ENCODE results near the gene NANOGP8.
"Not testable (repeated sequence)": the region's sequence is repeated elsewhere in the genome, so short reads cannot be mapped to it uniquely, and the experiment has no call there.

Gene NANOGP8, protein sequence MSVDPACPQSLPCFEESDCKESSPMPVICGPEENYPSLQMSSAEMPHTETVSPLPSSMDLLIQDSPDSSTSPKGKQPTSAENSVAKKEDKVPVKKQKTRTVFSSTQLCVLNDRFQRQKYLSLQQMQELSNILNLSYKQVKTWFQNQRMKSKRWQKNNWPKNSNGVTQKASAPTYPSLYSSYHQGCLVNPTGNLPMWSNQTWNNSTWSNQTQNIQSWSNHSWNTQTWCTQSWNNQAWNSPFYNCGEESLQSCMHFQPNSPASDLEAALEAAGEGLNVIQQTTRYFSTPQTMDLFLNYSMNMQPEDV

GRCh38 chr15:35085176-35085919, at the start of gene NANOGP8:
Gene NANOGP8 (minus strand): TSS chr15:35085295. CDS start chr15:35085110, 185 bp downstream.
- FAIRE-seq = not testable (repeated sequence)

GRCh38 chr15:35134299-35134698, 49.2 kb upstream of the NANOGP8 start:
- no peak for FAIRE-seq

DNA sequence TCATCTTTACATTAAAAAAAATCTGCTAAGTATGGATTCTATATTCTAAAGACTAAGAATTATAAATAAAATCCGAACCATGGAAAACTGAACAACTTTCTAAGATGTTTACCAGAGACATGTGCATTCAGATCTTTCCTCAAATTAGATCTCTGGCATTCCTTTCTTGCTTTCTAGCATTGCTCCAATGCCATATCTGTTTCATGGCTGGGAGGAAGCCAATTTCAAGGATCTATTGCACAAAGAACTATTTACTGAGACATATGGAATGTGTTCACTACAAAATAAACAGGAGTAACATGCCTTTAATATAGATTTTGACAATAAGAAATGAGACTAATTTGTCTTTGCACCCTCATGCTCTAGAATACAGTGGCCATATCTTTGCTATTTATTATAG, 45.1 kb upstream of the NANOGP8 start:
- no peak for FAIRE-seq

GRCh38 chr15:35129361-35129760, 44.3 kb upstream of the NANOGP8 start:
- FAIRE-seq = no peak

DNA sequence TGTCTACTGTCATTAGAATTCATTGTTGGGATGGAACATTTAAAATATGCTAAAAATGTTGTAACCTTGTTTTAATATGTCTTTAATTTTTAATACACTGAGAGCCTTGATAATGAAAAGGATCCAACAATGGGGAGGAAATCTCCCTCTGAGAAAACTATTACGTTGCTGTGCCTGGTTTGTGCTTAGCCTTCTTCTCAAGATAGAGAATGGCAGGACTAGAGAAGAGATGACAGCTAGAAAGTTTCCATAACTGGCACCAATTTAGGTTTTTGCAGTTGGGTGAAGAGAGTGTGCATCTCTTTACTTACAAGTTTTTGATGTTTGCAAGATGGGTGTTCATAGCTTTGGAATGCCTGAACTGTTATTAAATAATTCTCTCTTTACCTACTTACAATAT, 42.6 kb upstream of the NANOGP8 start:
- no peak for FAIRE-seq

GRCh38 chr15:35126236-35126635, 41.1 kb upstream of the NANOGP8 start:
- FAIRE-seq = no peak

GRCh38 chr15:35123743-35124142, 38.6 kb upstream of the NANOGP8 start:
- FAIRE-seq = no peak

DNA sequence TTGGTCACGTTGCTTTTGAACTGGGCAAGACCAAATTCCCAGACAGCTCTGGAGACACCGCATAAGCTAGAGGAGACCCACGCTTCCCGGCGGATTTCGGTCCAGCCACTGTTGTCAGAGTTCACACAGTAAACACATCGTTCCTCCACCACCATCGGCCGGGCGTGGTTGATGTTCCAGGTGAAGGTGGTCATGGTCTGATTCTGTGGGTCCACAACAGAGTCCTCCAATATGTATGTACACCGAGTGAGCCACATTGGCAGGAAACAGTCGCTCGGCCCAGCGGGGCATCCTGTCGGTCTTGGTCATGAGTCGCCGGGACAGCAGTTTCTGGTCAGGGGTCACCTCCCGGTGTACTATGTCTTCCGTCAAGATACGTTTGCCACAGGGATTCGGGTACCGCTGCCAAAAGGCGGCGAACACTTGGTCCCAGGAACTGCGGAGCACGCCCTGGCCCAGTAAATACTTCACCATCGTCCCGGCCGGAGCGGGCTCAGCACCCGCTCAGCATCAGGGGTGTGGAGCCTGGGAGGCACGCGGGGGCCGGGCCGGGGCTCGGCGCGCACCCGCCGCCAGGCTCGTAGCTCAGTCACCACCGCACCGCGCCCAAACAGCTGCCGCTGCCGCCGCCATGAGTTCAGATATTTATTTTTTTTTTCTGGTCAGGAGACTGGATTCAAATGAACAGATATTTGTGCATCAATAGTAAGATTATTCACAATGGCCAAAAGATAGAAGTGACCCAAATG, 36.7 kb upstream of the NANOGP8 start:
- no peak for FAIRE-seq

DNA sequence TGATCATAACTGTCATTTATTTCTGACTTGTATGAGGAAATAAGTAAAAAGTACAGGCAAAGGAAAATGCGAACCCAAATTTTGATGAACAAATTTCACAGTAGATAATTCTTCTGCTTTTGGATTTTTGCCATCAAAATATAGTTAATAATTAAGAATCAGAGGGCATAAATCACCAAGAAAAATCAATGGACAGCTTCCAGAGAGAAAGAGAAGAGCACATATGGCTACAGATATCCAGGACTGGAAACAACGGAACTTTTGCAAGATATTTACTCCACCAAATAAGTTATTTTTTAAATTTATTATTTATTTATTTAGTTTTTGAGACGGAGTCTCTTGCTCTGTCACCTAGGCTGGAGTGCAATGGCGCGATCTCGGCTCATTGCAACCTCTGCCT, 35.1 kb upstream of the NANOGP8 start:
- no peak for FAIRE-seq

GRCh38 chr15:35118960-35119359, 33.9 kb upstream of the NANOGP8 start:
- no peak for FAIRE-seq

- no peak for FAIRE-seq
These were observed 32.6 kb upstream of the NANOGP8 start for GRCh38 chr15:35117543-35118265.

DNA sequence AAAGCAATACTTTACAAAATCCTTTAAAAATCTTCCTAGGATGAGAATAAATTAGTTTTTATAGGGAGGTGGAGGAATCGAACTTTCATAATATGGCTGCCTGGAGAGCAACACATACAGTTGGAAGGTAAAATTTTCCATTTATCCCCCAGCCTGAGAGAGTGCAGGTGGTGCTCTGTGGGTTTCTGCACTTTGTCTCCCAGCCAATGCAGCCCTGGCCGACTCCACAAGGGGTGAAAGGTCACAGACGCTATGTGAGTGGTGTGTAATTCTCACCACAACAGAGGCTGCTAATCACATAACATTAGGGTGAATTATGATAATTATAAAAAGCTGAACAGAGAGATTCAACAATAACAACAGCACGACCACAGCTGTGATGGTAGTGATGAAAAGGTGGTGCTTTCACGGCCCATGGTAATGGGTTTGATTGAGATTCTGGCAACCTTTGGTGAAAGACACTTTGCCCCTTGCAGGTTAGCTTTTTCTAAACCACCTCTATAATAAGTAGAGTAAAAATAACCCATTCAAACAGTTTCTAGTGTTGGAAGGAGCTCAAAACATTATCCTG, 30.1 kb upstream of the NANOGP8 start:
- FAIRE-seq = no peak

GRCh38 chr15:35112346-35112745, 27.3 kb upstream of the NANOGP8 start:
- FAIRE-seq = no peak

DNA sequence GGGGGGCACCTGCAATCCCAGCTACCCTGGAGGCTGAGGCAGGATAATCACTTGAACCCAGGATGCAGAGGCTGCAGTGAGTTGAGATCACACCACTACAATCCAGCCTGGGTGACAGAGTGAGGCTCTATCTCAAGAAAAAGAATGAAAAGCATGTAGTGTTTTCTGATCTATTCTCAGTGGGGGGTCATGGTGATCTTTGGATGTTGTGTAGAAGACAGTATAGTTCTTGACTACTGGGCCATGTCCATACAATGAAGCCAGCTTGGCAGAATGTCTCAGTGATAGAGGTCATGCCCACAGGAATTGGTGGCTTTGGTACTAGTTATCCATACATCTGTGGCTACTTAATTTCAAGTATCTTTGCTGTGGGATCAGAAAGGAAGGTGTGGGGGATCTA, 26.8 kb upstream of the NANOGP8 start:
- no peak for FAIRE-seq

DNA sequence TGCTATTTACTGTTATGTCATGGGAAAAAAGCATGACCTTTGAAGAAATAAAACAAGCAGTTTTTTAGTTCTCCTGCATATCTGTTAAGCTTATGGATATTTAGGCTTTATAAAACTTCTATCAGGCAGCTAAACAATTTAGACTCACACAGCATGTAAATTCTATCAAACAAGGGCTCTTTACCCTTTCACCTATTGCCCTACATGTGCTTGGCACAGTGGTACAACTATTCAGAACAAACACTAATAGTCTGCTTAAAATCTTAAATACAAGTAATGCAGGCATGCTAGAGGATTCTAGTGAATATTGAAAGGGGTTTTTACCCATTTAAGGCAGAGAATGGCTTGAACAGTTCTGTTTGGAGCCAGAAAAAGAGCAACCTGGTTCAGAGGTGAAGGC, 23.4 kb upstream of the NANOGP8 start:
- no peak for FAIRE-seq

GRCh38 chr15:35107561-35107960, 22.5 kb upstream of the NANOGP8 start:
- FAIRE-seq = no peak

DNA sequence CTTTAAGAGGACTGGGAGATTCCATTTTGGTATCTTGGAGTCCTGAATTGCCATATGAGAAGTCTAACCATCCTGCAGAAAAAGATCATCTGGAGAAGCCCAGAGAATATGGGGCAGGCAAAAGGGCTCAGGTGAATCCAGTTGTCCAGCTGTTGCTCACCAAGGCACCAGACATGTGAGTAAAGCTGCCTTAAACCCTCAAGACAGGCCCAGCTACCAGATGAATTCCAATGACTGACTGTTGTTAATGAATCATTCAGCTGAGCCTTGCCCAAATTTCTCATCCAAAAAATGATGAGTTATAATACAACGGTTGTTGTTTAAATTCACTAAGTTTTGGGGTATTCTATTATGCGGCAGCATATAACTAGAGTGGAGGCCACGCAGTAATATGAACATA, 22.0 kb upstream of the NANOGP8 start:
- FAIRE-seq = no peak

DNA sequence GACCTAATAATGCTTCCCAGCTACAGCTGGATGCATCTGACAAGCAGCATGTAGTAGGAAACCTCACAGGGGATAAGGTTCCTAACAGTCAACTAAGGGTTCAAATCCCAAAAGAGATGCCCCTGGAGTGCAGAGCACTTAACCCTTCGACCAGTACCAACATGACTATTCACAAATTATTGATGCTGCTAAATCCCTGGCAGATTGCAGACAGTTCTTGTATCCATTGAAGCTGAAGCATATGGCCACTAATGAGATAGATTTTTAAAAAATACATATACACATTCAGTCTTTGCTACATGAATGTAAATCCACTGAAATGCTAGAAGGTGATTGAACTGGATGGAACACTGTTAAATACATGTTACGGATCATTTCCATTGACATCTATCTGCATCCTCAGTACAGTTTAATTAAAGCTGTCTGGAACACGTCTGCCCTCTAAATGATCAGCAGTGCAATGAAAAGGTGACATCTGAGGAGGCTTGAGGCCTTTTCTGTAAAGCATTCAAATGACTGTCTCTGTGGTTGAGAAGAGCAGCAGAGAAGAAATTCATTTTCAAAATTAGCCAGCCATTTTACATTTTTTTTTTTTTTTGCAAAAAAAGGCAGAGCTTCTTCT, 19.5 kb upstream of the NANOGP8 start:
- FAIRE-seq = no peak

- FAIRE-seq = no peak
These were observed 17.1 kb upstream of the NANOGP8 start for GRCh38 chr15:35102186-35102585.

DNA sequence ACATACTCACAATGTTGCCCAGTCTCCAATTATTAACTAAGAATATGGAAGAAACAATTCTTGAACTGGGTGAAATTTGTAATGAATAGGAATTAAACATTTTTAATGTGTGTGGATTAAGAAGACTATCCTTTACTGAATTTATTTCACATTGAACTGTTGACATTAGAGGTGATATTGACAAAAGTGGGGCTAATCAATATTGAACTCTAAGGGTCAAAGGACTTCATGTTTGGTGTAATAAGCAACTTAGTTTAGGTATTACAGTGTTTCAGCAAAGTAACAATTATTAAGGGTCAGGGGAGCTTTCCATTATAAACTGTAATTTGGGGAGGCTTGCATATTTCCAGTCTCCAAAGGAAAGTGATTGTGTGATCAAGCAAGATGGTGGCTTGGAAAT, 16.2 kb upstream of the NANOGP8 start:
- no peak for FAIRE-seq

DNA sequence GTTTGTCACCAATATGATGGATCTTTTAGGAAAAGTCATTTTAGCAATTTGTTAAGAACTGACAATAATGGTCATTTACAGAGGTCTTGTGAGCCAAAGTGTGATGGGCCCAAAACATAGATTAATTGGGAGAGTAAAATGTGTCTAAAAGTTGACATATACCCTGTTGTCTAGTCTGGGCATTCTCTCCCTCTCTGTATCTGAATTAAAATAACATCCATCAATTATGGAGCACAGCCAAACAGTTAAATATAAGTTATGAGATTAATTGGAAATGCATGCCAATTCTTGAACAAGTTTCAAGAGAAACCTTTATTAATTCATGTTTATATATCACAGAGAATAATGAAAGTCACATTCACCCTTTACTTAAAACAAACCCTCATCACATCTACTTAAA, 13.6 kb upstream of the NANOGP8 start:
- no peak for FAIRE-seq

GRCh38 chr15:35095941-35096340, 10.8 kb upstream of the NANOGP8 start:
- FAIRE-seq = no peak

All from endometrium (tissue), 2 donors.